Mesendoderm (in vitro differentiated cells): ENCODE results near the gene NMRK1.

Experiments used
- DNase-seq: peaks from one replicate; pipeline ENCODE4 v3.0.0; 2013
- H2AK5ac ChIP-seq: 2 replicates; pipeline ENCODE4 v1.6.1; 2013; ENCODE audit warnings: low read length, inconsistent platforms
- H2BK120ac ChIP-seq: 2 replicates; pipeline ENCODE4 v1.6.1; 2013; ENCODE audit warnings: low read depth, mild to moderate bottlenecking, low read length, moderate library complexity, mixed read lengths
- H2BK15ac ChIP-seq: replicated peaks from 2 replicates; pipeline ENCODE4 v1.6.1; 2013; ENCODE audit warnings: low read depth, mild to moderate bottlenecking, moderate library complexity
- H2BK5ac ChIP-seq: 2 replicates; pipeline ENCODE4 v1.6.1; 2013; ENCODE audit warnings: low read length, inconsistent platforms
- H3K18ac ChIP-seq: 2 replicates; pipeline ENCODE4 v1.6.1; 2013; ENCODE audit warnings: mild to moderate bottlenecking, low read length, mixed read lengths
- H3K23ac ChIP-seq: one replicate; pipeline ENCODE4 v1.6.1; 2013; ENCODE audit warnings: low read length
- H3K27ac ChIP-seq: 2 replicates; pipeline ENCODE4 v1.5.1; 2013; ENCODE audit warnings: low read depth, mild to moderate bottlenecking, inconsistent platforms, low read length, moderate library complexity
- H3K27me3 ChIP-seq: 2 replicates; pipeline ENCODE4 v1.6.1; 2013; ENCODE audit warnings: low read length, control low read depth, mild to moderate bottlenecking, inconsistent platforms; ENCODE audit not compliant: insufficient read depth, poor library complexity
- H3K36me3 ChIP-seq: 2 replicates; pipeline ENCODE4 v1.6.1; 2013; ENCODE audit warnings: low read length, inconsistent platforms; ENCODE audit not compliant: control insufficient read depth, insufficient read depth
- H3K4ac ChIP-seq: one replicate; pipeline ENCODE4 v1.6.1; 2013; ENCODE audit warnings: low read depth, mild to moderate bottlenecking, low read length, moderate library complexity
- H3K4me1 ChIP-seq: 2 replicates; pipeline ENCODE4 v1.6.1; 2013; ENCODE audit warnings: low read depth, low read length, inconsistent platforms; ENCODE audit not compliant: control insufficient read depth
- H3K4me2 ChIP-seq: 2 replicates; pipeline ENCODE4 v1.6.1; 2013; ENCODE audit warnings: low read length
- H3K4me3 ChIP-seq: 2 replicates; pipeline ENCODE4 v1.5.1; 2013; ENCODE audit warnings: mild to moderate bottlenecking, low read length
- H3K56ac ChIP-seq: one replicate; pipeline ENCODE4 v1.6.1; 2013; ENCODE audit warnings: low read length
- H3K79me1 ChIP-seq: 2 replicates; pipeline ENCODE4 v1.6.1; 2013; ENCODE audit warnings: low read length, inconsistent platforms
- H3K79me2 ChIP-seq: 2 replicates; pipeline ENCODE4 v1.6.1; 2013; ENCODE audit warnings: mild to moderate bottlenecking, low read length; ENCODE audit not compliant: control insufficient read depth, insufficient read depth
- H3K9ac ChIP-seq: 2 replicates; pipeline ENCODE4 v1.6.1; 2013; ENCODE audit warnings: low read length, inconsistent platforms
- H4K5ac ChIP-seq: one replicate; pipeline ENCODE4 v1.6.1; 2013; ENCODE audit warnings: low read length
- H4K8ac ChIP-seq: one replicate; pipeline ENCODE4 v1.6.1; 2013; ENCODE audit warnings: low read depth, mild to moderate bottlenecking, control low read depth, low read length, moderate library complexity
- WGBS: extraction: QIAGEN DNeasy Blood & Tissue Kit; methylation state at CpG from one replicate; pipeline ENCODE4 v1.1.7; 2013; ENCODE audit warnings: low lambda C conversion rate, missing lambda C conversion rate; ENCODE audit not compliant: insufficient coverage; ENCODE audit errors: extremely low coverage; 5-methylcytosine and 5-hydroxymethylcytosine counted together

Gene NMRK1

DNA sequence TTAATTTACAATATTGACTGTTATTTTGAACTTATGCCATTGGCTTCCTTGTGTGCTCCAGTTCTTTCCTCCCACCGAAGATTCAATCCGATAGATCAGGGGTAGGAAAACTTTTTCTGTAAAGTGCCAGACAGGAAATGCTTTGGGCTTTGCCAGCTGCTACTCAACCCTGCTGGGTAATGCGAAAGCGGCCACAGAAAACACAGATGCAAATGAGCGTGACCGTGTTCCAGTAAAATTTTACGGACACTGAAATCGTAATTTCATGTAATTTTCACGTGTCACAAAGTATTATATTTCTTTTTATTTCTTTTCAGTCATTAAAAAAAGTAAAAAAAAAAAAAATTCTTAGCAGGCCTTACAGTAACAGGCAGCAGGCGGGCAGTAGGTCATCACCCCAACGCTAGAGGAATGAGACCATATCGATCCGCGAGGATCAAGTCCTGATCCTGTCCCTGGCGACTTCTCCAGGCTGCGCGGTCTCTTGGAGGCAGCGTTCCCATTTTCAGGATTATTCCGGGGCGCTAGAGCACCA, 599 bp downstream of the NMRK1 start:
- peak; percentile 85 for DNase-seq

DNA sequence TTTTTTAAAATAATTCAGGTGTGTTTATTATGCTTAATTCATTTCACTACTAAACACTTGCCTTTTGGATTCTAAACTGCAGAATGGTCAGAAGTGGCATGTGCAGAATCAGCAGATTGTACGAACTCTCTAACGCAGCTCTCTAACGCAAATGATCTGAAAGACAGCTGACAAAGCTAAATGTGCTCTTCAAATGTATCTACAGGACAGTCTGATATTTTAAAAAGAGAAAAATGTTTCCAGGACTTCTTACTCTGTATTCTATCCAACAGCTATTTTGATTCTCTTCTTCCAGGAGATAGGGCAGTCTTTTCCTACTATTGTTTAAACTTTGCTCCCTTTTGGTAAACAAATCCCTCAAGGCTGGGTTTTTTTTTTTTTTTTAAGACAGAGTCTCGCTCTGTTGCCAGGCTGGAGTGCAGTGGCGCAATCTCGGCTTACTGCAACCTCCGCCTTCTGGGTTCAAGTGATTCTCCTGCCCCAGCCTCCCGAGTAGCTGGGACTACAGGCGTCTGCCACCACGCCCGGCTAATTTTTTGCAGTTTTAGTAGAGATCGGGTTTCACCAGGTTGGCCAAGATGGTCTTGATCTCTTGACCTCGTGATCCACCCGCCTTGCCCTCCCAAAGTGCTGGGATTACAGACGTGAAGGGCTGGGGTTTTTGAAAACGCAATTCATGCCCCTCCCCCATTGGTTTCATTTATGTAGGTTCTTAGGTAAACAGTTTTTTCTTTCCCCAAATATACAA, 1.2 kb downstream of the NMRK1 start:
- Histone ChIP-seq H3K56ac (peak overlapping the region; percentile 95), H3K9ac (peak overlapping the region; percentile 95), H3K4me2 (peak overlapping the region; percentile 33), H3K79me2 (peaks cover 7% of the 10 kb centered on the region), H3K4me3 (peak overlapping the region; percentile 84), H4K5ac (no peak overlapping the region), H2AK5ac (no peak overlapping the region), H2BK5ac (peak overlapping the region; percentile 17), H3K23ac (no peak overlapping the region), H3K4me1 (peaks cover 11% of the 10 kb centered on the region), H2BK15ac (no peak overlapping the region), H3K4ac (peak overlapping the region; percentile 74), H3K36me3 (no peaks in the 10 kb centered on the region), H3K27me3 (no peaks in the 10 kb centered on the region), H4K8ac (no peak overlapping the region), H3K27ac (peak overlapping the region; percentile 92), H3K18ac (peak overlapping the region; percentile 46), H3K79me1 (peaks cover 5% of the 10 kb centered on the region), H2BK120ac (no peak overlapping the region)
- no peak for DNase-seq
- no CpG with 5 or more reads among the region's 16 CpGs for WGBS

More for the DNA sequence above, 599 bp downstream of the NMRK1 start:
- Histone ChIP-seq H3K56ac (peak overlapping the region; percentile 95), H4K8ac (no peak overlapping the region), H2BK120ac (no peak overlapping the region), H3K4me2 (peak overlapping the region; percentile 37), H3K27ac (peak overlapping the region; percentile 92), H3K27me3 (no peaks in the 10 kb centered on the region), H3K18ac (peak overlapping the region; percentile 77), H3K23ac (peak overlapping the region; percentile 20), H3K4me3 (peak overlapping the region; percentile 84), H3K9ac (peak overlapping the region; percentile 95), H2BK5ac (peak overlapping the region; percentile 89), H3K79me1 (peaks cover 5% of the 10 kb centered on the region), H3K36me3 (no peaks in the 10 kb centered on the region), H3K79me2 (peaks cover 7% of the 10 kb centered on the region), H3K4me1 (peaks cover 11% of the 10 kb centered on the region), H2AK5ac (no peak overlapping the region), H4K5ac (no peak overlapping the region), H2BK15ac (no peak overlapping the region), H3K4ac (peak overlapping the region; percentile 74)
- WGBS, result no CpG with 5 or more reads among the region's 20 CpGs

- Histone ChIP-seq H2AK5ac (no peak overlapping the region), H3K27ac (no peak overlapping the region), H3K4me3 (no peak overlapping the region), H3K36me3 (no peaks in the 10 kb centered on the region), H3K79me1 (peaks cover 3% of the 10 kb centered on the region), H3K79me2 (peaks cover 7% of the 10 kb centered on the region), H3K9ac (peak overlapping the region; percentile 40), H3K4me2 (no peak overlapping the region), H3K27me3 (no peaks in the 10 kb centered on the region), H3K23ac (no peak overlapping the region), H3K4ac (peak overlapping the region; percentile 83), H3K56ac (peak overlapping the region; percentile 65), H3K18ac (no peak overlapping the region), H4K8ac (no peak overlapping the region), H2BK5ac (peak overlapping the region; percentile 12), H3K4me1 (peaks cover 11% of the 10 kb centered on the region), H2BK120ac (no peak overlapping the region), H4K5ac (no peak overlapping the region), H2BK15ac (no peak overlapping the region)
- DNase-seq, result no peak
- no CpG with 5 or more reads among the region's 1 CpG for WGBS
Measured at GRCh38 chr9:75085640-75086039, 2.3 kb downstream of the NMRK1 start.

GRCh38 chr9:75084081-75084672, 3.8 kb downstream of the NMRK1 start:
- no CpG with 5 or more reads among the region's 5 CpGs for WGBS
- H3K36me3 ChIP-seq, result no peaks in the 10 kb centered on the region

DNA sequence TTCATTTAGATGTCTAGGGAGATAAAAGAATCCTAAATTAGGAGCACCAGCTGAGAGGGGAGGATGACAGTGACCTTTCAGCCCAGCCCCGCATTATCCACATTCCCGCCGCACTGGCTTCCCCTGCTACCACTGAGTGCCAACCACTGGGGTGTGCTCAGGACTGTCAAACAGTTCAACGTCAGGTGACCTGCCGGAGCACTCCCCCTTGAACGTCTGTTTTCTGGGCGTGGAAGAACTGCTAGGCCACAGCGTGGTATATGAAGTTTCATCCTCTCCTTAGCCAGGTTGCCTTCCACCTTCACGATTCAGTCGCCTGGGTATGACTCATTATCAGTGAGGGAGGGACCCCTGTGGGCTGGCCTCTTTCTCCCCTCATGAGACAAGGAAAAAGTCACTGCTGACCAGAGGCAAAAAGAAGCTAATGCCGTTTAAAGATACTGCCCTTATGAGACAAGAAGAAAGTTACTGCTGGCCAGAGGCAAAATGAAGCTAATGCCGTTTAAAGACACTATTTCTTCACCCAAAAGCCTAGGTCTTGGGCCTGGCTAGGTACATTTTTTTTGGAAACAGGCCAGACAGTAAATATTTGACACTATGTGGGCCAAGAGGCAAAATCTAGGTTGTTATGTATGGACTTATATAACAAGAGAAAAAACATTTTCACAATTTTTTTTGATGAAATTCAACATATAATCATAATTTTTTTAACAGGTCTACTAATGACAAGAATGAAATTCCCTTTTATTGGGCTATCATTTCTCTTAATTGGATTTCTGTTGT, 4.6 kb downstream of the NMRK1 start:
- peak overlapping the region; percentile 21 for H3K18ac ChIP-seq
- H3K79me2 ChIP-seq, result no peaks in the 10 kb centered on the region
- H4K5ac ChIP-seq, result no peak overlapping the region
- peaks cover 11% of the 10 kb centered on the region for H3K4me1 ChIP-seq
- WGBS, result no CpG with 5 or more reads among the region's 12 CpGs
- no peak overlapping the region for H3K9ac ChIP-seq
- H3K23ac ChIP-seq, result no peak overlapping the region
- no peaks in the 10 kb centered on the region for H3K27me3 ChIP-seq
- H3K27ac ChIP-seq, result peak overlapping the region; percentile 82
- H2BK15ac ChIP-seq, result no peak overlapping the region
- no peak overlapping the region for H4K8ac ChIP-seq
- peak overlapping the region; percentile 71 for H3K56ac ChIP-seq
- H3K79me1 ChIP-seq, result no peaks in the 10 kb centered on the region
- H2BK5ac ChIP-seq, result peak overlapping the region; percentile 82
- no peak overlapping the region for H2AK5ac ChIP-seq
- peak; percentile 94 for DNase-seq
- H2BK120ac ChIP-seq, result peak overlapping the region; percentile 68
- no peak overlapping the region for H3K4ac ChIP-seq
- no peaks in the 10 kb centered on the region for H3K36me3 ChIP-seq
- no peak overlapping the region for H3K4me3 ChIP-seq
- H3K4me2 ChIP-seq, result no peak overlapping the region

More at GRCh38 chr9:75084081-75084672, 3.8 kb downstream of the NMRK1 start:
- Histone ChIP-seq H3K18ac (no peak overlapping the region), H3K4me2 (no peak overlapping the region), H2BK15ac (no peak overlapping the region), H3K4me1 (peaks cover 11% of the 10 kb centered on the region), H4K5ac (no peak overlapping the region), H3K79me1 (no peaks in the 10 kb centered on the region), H2AK5ac (no peak overlapping the region), H3K4ac (no peak overlapping the region), H3K27me3 (no peaks in the 10 kb centered on the region), H3K79me2 (no peaks in the 10 kb centered on the region), H2BK5ac (peak overlapping the region; percentile 82), H3K27ac (peak overlapping the region; percentile 82), H3K23ac (no peak overlapping the region), H3K9ac (no peak overlapping the region), H3K56ac (peak overlapping the region; percentile 79), H3K4me3 (no peak overlapping the region), H2BK120ac (no peak overlapping the region), H4K8ac (no peak overlapping the region)
- DNase-seq, result peak; percentile 85
